ENCODE results near the gene SUGCT.

- TF ChIP-seq CTCF (IDR thresholded peaks at IDR 0.05) (no peak), POLR2A (IDR thresholded peaks at IDR 0.05) (no peak)
Measured at GRCh38 chr7:40612298-40612697, 477.5 kb downstream of the SUGCT start.
